Fibroblast of the aortic adventitia (primary cell): Measurements from ENCODE around the gene ELMOD2. TPM values are rescaled to one million over a fixed set of nuclear protein-coding genes. Genes with fewer than 3 reads are reported as not detected.
A peak's percentile ranks its signal among the peaks of the same experiment; 100 is the strongest.
"Not testable (repeated sequence)": the region's sequence is repeated elsewhere in the genome, so short reads cannot be mapped to it uniquely, and the experiment has no call there.

ENCODE experiments used
- DNase-seq: peaks from one replicate; pipeline ENCODE4 v3.0.0-alpha.2; 2010; ENCODE audit warnings: low read depth
- H3K4me3 ChIP-seq: 2 replicates; pipeline ENCODE4 v1.5.1; 2011; ENCODE audit warnings: low read depth, mild to moderate bottlenecking, control low read depth, low read length, moderate library complexity
- CTCF ChIP-seq: IDR thresholded peaks from 2 replicates; pipeline ENCODE4 v1.5.1; 2011; ENCODE audit warnings: mild to moderate bottlenecking, low read length, control low read depth, inconsistent platforms; ENCODE audit not compliant: insufficient read depth
- total RNA-seq: library from RNA; depleted of rRNA; stranded (reverse); fragments of >200 nt; gene quantifications from 2 replicates; pipeline ENCODE4 v1.2.3, GENCODE V29; 2012; ENCODE audit warnings: low replicate concordance

Gene ELMOD2
- total RNA-seq, 1 donor, result 38.3 TPM

DNA sequence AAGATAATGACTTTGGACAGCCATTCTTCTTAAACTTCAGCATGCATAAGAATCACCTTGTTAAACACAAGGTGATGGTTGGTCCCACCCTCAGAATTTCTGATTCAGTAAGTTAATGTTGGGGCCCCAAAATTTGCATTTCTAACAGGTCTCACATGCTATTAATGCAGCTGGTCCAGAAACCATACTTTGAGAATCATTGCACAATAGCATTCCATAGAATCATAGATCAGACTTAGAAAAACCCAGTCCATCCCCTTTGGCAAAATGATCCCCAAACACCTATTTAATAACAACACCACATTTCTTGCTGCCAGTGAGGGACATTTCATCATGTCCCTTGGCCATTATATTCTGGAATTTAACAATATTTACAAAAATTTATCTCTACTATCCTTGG is 19.7 kb upstream of the ELMOD2 start:
- no peak overlapping the region for H3K4me3 ChIP-seq
- no peak for DNase-seq
- TF ChIP-seq CTCF, result no peak

DNA sequence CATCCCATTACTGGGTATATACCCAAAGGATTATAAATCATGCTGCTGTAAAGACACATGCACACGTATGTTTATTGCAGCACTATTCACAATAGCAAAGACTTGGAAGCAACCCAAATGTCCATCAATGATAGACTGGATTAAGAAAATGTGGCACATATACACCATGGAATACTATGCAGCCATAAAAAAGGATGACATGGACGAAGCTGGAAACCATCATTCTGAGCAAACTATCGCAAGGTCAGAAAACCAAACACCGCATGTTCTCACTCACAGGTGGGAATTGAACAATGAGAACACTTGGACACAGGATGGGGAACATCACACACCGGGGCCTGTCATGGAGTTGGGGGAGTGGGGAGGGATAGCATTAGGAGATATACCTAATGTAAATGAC is 10.2 kb upstream of the ELMOD2 start:
- not testable (repeated sequence) for H3K4me3 ChIP-seq, DNase-seq

DNA sequence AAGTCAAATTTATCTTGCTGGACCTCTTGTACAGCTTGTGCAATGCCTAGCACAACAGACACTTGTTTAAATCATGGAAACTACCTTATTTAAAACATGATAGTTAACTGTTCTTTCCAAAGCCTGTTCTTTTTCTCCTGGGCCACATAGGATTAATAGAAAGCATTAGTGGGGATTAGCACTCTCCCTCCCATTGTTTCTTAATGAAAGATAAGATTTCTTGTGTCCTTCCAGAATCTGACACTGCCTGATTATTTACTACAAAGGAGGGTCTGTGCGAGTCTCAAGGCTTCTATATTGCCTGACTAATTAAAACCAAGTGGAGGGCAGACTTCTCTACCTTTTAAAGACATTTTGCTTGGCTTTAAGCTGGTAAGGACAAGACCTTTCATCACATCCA is 8.5 kb upstream of the ELMOD2 start:
- no peak for DNase-seq
- no peak overlapping the region for H3K4me3 ChIP-seq
- no peak for TF ChIP-seq CTCF

GRCh38 chr4:140523370-140523856 is 555 bp upstream of the ELMOD2 start:
- DNase-seq, result no peak

DNA sequence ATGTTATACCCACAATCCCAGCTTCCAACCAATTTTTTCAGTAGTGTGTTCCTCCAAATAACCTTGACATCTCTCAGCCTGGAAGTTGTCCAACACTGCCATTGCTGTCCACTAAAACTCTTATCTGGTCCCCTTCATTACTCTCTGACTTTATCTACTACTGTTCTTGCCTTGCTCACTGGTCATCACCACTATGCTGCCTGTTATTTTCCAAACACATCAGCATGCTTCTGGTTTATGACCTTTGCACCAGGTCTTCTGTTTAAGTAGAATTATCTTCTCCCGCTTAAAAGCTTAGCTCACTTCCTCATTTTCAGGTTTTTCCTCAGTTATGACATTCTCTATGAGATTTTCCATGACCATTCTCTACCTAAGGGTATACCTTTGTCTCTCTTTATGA is 5.5 kb downstream of the ELMOD2 start:
- no peak for DNase-seq
- no peak overlapping the region for H3K4me3 ChIP-seq
- TF ChIP-seq CTCF, result no peak

More at GRCh38 chr4:140523370-140523856, 555 bp upstream of the ELMOD2 start:
- H3K4me3 ChIP-seq, result peak overlapping the region; percentile 66
- no peak for TF ChIP-seq CTCF

DNA sequence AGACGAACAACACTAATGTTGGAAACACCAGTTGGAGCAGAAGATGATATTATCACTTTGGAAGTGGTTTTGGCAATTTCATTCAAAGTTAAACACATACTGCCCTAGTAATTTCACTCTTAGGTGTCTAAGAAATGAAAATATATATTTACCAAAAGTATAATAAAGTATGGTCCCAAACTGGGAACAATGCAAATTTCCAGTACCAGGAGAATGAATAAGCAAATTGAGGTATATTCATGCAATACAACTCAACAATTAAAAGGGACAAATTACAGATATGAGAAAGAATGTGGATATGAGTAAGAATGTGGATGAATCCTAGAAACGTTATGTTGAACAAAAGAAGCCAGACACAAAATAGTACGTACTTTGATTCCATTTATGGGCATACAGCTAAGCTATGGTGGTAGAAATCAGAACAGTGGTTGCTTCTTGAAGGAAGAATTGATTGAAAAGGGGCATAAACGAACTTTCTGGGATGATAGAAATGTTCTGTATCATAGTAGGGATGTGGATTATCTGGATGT is 10.0 kb downstream of the ELMOD2 start:
- peak; percentile 17 for DNase-seq
- TF ChIP-seq CTCF, result no peak
- no peak overlapping the region for H3K4me3 ChIP-seq

DNA sequence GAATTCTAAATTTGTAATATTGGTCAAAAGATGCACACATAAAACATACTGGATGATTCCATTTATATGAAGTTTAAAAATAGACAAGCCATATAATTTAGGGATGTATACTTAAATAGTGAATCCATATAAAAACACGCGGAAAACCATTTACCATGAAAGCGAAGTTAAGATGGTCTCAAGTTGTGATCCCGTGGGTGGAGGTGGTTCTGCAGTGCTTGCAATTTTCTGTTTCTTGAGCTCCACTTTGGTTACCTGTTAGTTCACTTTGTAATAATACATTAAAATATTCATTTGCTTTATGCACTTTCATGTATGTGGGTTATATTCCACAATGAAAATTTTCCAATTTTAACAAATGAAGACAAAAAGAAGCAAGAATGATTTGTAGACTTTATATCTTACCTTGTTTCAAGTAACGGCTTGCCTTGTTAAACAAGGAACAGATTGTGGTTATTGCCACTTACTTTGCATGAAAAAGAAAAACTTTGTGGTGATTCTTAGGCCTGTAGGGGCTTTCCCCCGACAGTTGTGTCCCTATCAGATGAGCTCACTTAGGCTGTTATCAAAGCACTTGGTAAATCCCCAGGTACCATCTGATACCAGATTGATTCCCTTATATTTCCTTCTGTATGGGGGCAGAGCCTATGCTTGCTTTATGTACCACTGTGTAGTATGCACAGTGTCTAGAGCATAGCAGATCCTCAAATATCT is 32.6 kb downstream of the ELMOD2 start:
- H3K4me3 ChIP-seq, result no peak overlapping the region
- no peak for TF ChIP-seq CTCF
- DNase-seq, result no peak
